SU-DHL-6 (cell line): ENCODE measurements around the gene RNGTT.

Experiments
- H2AFZ ChIP-seq: fragments of 200-600 bp; sonication (generic); 2 replicates; pipeline ENCODE4 v1.6.1; 2014; ENCODE audit warnings: low read depth, mild to moderate bottlenecking, moderate library complexity, mixed read lengths, antibody characterized with exemption, low read length; ENCODE audit not compliant: severe bottlenecking
- H3F3A ChIP-seq: fragments of 200-600 bp; shearing (Covaris generic); 2 replicates; pipeline ENCODE4 v1.6.0; 2016; ENCODE audit warnings: antibody characterized with exemption, mild to moderate bottlenecking; ENCODE audit not compliant: insufficient read depth
- H3K27ac ChIP-seq: fragments of 200-600 bp; sonication (generic); 2 replicates; pipeline ENCODE4 v1.5.1; 2016; ENCODE audit warnings: low read depth, mild to moderate bottlenecking, low read length, moderate library complexity, mixed read lengths
- H3K27me3 ChIP-seq: fragments of 200-600 bp; sonication (generic), shearing (Covaris generic); 2 replicates; pipeline ENCODE4 v1.6.0; 2014; ENCODE audit warnings: mild to moderate bottlenecking, low read length
- H3K36me3 ChIP-seq: fragments of 200-600 bp; sonication (generic); 2 replicates; pipeline ENCODE4 v1.6.1; 2014; ENCODE audit warnings: mild to moderate bottlenecking, low read length, mixed read lengths
- H3K4me2 ChIP-seq: fragments of 300-600, 200-600 bp; shearing (Covaris generic), sonication (generic); 2 replicates; pipeline ENCODE4 v1.6.0; 2014; ENCODE audit warnings: low read length, low read depth, mild to moderate bottlenecking; ENCODE audit not compliant: poor library complexity, severe bottlenecking
- H3K4me3 ChIP-seq: fragments of 200-600 bp; sonication (generic); 2 replicates; pipeline ENCODE4 v1.5.1; 2014; ENCODE audit warnings: antibody characterized with exemption, low read length, mild to moderate bottlenecking, mixed read lengths; ENCODE audit not compliant: insufficient read depth, poor library complexity, severe bottlenecking
- H3K79me2 ChIP-seq: fragments of 200-600 bp; sonication (generic); 2 replicates; pipeline ENCODE4 v1.6.1; 2014; ENCODE audit warnings: mild to moderate bottlenecking, low read length, moderate library complexity; ENCODE audit not compliant: insufficient read depth
- H3K9ac ChIP-seq: fragments of 200-600 bp; sonication (generic); 2 replicates; pipeline ENCODE4 v1.7.0; 2014; ENCODE audit warnings: mild to moderate bottlenecking, low read length
- H3K9me2 ChIP-seq: fragments of 200-600 bp; sonication (generic); replicated peaks from 2 replicates; pipeline ENCODE4 v1.6.1; 2014; ENCODE audit warnings: low read length; ENCODE audit not compliant: insufficient read depth
- H3K9me3 ChIP-seq: fragments of 200-600 bp; sonication (generic); 2 replicates; pipeline ENCODE4 v1.6.1; 2014; ENCODE audit warnings: low read length, mixed read lengths; ENCODE audit not compliant: insufficient read depth
- H4K20me1 ChIP-seq: fragments of 200-600 bp; sonication (generic); 2 replicates; pipeline ENCODE4 v1.6.1; 2014; ENCODE audit warnings: low read depth, mild to moderate bottlenecking, antibody characterized with exemption, low read length, moderate library complexity, mixed read lengths
- CTCF ChIP-seq: fragments of 200-600 bp; sonication (generic); IDR thresholded peaks from one replicate; pipeline ENCODE4 v1.5.1; 2017; ENCODE audit warnings: antibody characterized with exemption, mild to moderate bottlenecking, low read length, moderate library complexity; ENCODE audit not compliant: insufficient read depth, poor library complexity, severe bottlenecking
- EZH2phosphoT487 ChIP-seq: fragments of 200-600 bp; sonication (generic), shearing (Covaris generic); conservative IDR thresholded peaks from 2 replicates; pipeline ENCODE4 v1.6.1; 2018; ENCODE audit warnings: mild to moderate bottlenecking, antibody characterized with exemption, low read length, moderate library complexity, mixed read lengths

The RNGTT gene

GRCh38 chr6:88671624-88672023, 291.8 kb downstream of the RNGTT start:
- H3K9ac ChIP-seq, result no peak overlapping the region
- H4K20me1 ChIP-seq, result no peaks in the 10 kb centered on the region
- no peak overlapping the region for H3K4me2 ChIP-seq
- H3K27ac ChIP-seq, result no peak overlapping the region
- H3K4me3 ChIP-seq, result no peak overlapping the region
- H2AFZ ChIP-seq, result no peak overlapping the region
- H3K9me3 ChIP-seq, result peaks cover 15% of the 10 kb centered on the region; the same call in 1 of the 2 replicates
- peaks cover 62% of the 10 kb centered on the region for H3K36me3 ChIP-seq
- no peaks in the 10 kb centered on the region for H3K27me3 ChIP-seq
- H3K79me2 ChIP-seq, result peaks cover 99% of the 10 kb centered on the region
- H3K9me2 ChIP-seq, result no peaks in the 10 kb centered on the region
- no peak for TF ChIP-seq EZH2phosphoT487
- no peak for TF ChIP-seq CTCF
- peaks cover 13% of the 10 kb centered on the region for H3F3A ChIP-seq

- Histone ChIP-seq H3K9me2 (no peaks in the 10 kb centered on the region), H3K4me2 (no peak overlapping the region), H3K36me3 (peaks cover 50% of the 10 kb centered on the region), H3K4me3 (no peak overlapping the region), H3F3A (peaks cover 13% of the 10 kb centered on the region), H3K27ac (no peak overlapping the region), H3K79me2 (peaks cover 99% of the 10 kb centered on the region), H3K27me3 (no peaks in the 10 kb centered on the region), H3K9ac (no peak overlapping the region), H2AFZ (no peak overlapping the region), H4K20me1 (no peaks in the 10 kb centered on the region), H3K9me3 (peaks cover 15% of the 10 kb centered on the region; the same call in 1 of the 2 replicates)
- TF ChIP-seq CTCF (no peak), EZH2phosphoT487 (no peak)
These were observed 293.0 kb downstream of the RNGTT start for GRCh38 chr6:88670369-88670768.

GRCh38 chr6:88669475-88669874, 293.9 kb downstream of the RNGTT start:
- TF ChIP-seq CTCF, result no peak
- TF ChIP-seq EZH2phosphoT487, result no peak
- Histone ChIP-seq H4K20me1 (no peaks in the 10 kb centered on the region), H3K27ac (no peak overlapping the region), H3K4me3 (no peak overlapping the region), H3K4me2 (no peak overlapping the region), H2AFZ (no peak overlapping the region), H3K9me2 (no peaks in the 10 kb centered on the region), H3K27me3 (no peaks in the 10 kb centered on the region), H3K9ac (no peak overlapping the region), H3K79me2 (peaks cover 99% of the 10 kb centered on the region), H3F3A (peaks cover 13% of the 10 kb centered on the region), H3K36me3 (peaks cover 46% of the 10 kb centered on the region), H3K9me3 (peaks cover 15% of the 10 kb centered on the region; the same call in 1 of the 2 replicates)
